Large intestine (tissue), 3 donors: Measurements from ENCODE around the gene GRB2. TPM values are rescaled to one million over a fixed set of nuclear protein-coding genes. Genes with fewer than 3 reads are reported as not detected.

Source experiments
- DNase-seq, 2 donors: peaks; one replicate each; pipeline versions ENCODE4 v3.0.0 to v3.0.0-alpha.2; 2013
- H3K27ac ChIP-seq: one replicate; pipeline ENCODE4 v1.5.1; 2013; ENCODE audit warnings: low read length
- H3K27me3 ChIP-seq: 2 replicates; pipeline ENCODE4 v1.6.1; 2013; ENCODE audit warnings: low read length; ENCODE audit not compliant: control insufficient read depth, insufficient read depth
- H3K36me3 ChIP-seq: 2 replicates; pipeline ENCODE4 v1.6.1; 2013; ENCODE audit warnings: low read length; ENCODE audit not compliant: control insufficient read depth, insufficient read depth
- H3K4me1 ChIP-seq: one replicate; pipeline ENCODE4 v1.6.1; 2013; ENCODE audit warnings: low read length; ENCODE audit not compliant: control insufficient read depth, insufficient read depth
- H3K4me3 ChIP-seq: one replicate; pipeline ENCODE4 v1.5.1; 2013; ENCODE audit warnings: low read length
- H3K9me3 ChIP-seq: one replicate; pipeline ENCODE4 v1.6.1; 2013; ENCODE audit warnings: mild to moderate bottlenecking, low read depth, low read length, moderate library complexity; ENCODE audit not compliant: control insufficient read depth
- WGBS: methylation state at CpG from one replicate; pipeline ENCODE4 v1.1.5; 2013; ENCODE audit warnings: low lambda C conversion rate; ENCODE audit not compliant: insufficient coverage; 5-methylcytosine and 5-hydroxymethylcytosine counted together
- polyA plus RNA-seq: library from polyadenylated mRNA; unstranded; fragments of 120-200 nt; gene quantifications from one replicate; pipeline ENCODE4 v1.2.1, GENCODE V29; 2013

GRB2 gene
- polyA plus RNA-seq, 1 donor: 67.7 TPM

- Histone ChIP-seq H3K27me3 (no peaks in the 10 kb centered on the region), H3K27ac (no peak overlapping the region), H3K4me3 (no peak overlapping the region), H3K4me1 (peaks cover 9% of the 10 kb centered on the region), H3K9me3 (no peaks in the 10 kb centered on the region), H3K36me3 (peaks cover 52% of the 10 kb centered on the region)
- WGBS: no CpG with 5 or more reads among the region's 10 CpGs
- no peak for DNase-seq
Measured at GRCh38 chr17:75321506-75321905, 84.0 kb downstream of the GRB2 start.

- no peaks in the 10 kb centered on the region for H3K9me3 ChIP-seq
- H3K36me3 ChIP-seq: peaks cover 47% of the 10 kb centered on the region
- WGBS: no CpG with 5 or more reads among the region's 20 CpGs
- H3K27ac ChIP-seq: no peak overlapping the region
- no peak for DNase-seq
- no peak overlapping the region for H3K4me3 ChIP-seq
- no peaks in the 10 kb centered on the region for H3K27me3 ChIP-seq
- no peaks in the 10 kb centered on the region for H3K4me1 ChIP-seq
Measured at GRCh38 chr17:75319904-75320691, 85.4 kb downstream of the GRB2 start.

GRCh38 chr17:75318615-75319222 lies 86.8 kb downstream of the GRB2 start:
- DNase-seq: no peak
- Histone ChIP-seq H3K4me3 (no peak overlapping the region), H3K4me1 (no peaks in the 10 kb centered on the region), H3K27me3 (no peaks in the 10 kb centered on the region), H3K27ac (no peak overlapping the region), H3K36me3 (peaks cover 47% of the 10 kb centered on the region), H3K9me3 (no peaks in the 10 kb centered on the region)
- no CpG with 5 or more reads among the region's 10 CpGs for WGBS

GRCh38 chr17:75318211-75318610 lies 87.3 kb downstream of the GRB2 start:
- Histone ChIP-seq H3K9me3 (no peaks in the 10 kb centered on the region), H3K27ac (no peak overlapping the region), H3K4me1 (no peaks in the 10 kb centered on the region), H3K36me3 (peaks cover 46% of the 10 kb centered on the region), H3K27me3 (no peaks in the 10 kb centered on the region), H3K4me3 (no peak overlapping the region)
- DNase-seq: no peak
- WGBS: no CpG with 5 or more reads among the region's 10 CpGs

GRCh38 chr17:75317671-75318070 lies 87.8 kb downstream of the GRB2 start:
- H3K9me3 ChIP-seq: no peaks in the 10 kb centered on the region
- H3K36me3 ChIP-seq: peaks cover 44% of the 10 kb centered on the region
- no peak for DNase-seq
- H3K27ac ChIP-seq: no peak overlapping the region
- no peaks in the 10 kb centered on the region for H3K27me3 ChIP-seq
- H3K4me3 ChIP-seq: no peak overlapping the region
- no CpG with 5 or more reads among the region's 11 CpGs for WGBS
- no peaks in the 10 kb centered on the region for H3K4me1 ChIP-seq

GRCh38 chr17:75316253-75316652 lies 89.2 kb downstream of the GRB2 start:
- H3K4me1 ChIP-seq: no peaks in the 10 kb centered on the region
- no CpG with 5 or more reads among the region's 5 CpGs for WGBS
- no peak overlapping the region for H3K27ac ChIP-seq

GRCh38 chr17:75315541-75316243 lies 89.8 kb downstream of the GRB2 start:
- WGBS: no CpG with 5 or more reads among the region's 19 CpGs
- DNase-seq: no peak
- Histone ChIP-seq H3K9me3 (no peaks in the 10 kb centered on the region), H3K27me3 (no peaks in the 10 kb centered on the region), H3K4me3 (no peak overlapping the region), H3K27ac (no peak overlapping the region), H3K36me3 (peaks cover 31% of the 10 kb centered on the region), H3K4me1 (no peaks in the 10 kb centered on the region)

More at GRCh38 chr17:75316253-75316652, 89.2 kb downstream of the GRB2 start:
- Histone ChIP-seq H3K36me3 (peaks cover 37% of the 10 kb centered on the region), H3K27me3 (no peaks in the 10 kb centered on the region), H3K9me3 (no peaks in the 10 kb centered on the region), H3K4me3 (no peak overlapping the region)
- no peak for DNase-seq

- DNase-seq: no peak
- H3K27ac ChIP-seq: no peak overlapping the region
- H3K4me1 ChIP-seq: peaks cover 9% of the 10 kb centered on the region
Measured at GRCh38 chr17:75313941-75314551, 91.4 kb downstream of the GRB2 start.

GRCh38 chr17:75308732-75309629 lies 96.5 kb downstream of the GRB2 start:
- Histone ChIP-seq H3K4me3 (no peak overlapping the region), H3K36me3 (no peaks in the 10 kb centered on the region), H3K27ac (peak overlapping the region; percentile 90), H3K27me3 (no peaks in the 10 kb centered on the region), H3K4me1 (peaks cover 22% of the 10 kb centered on the region), H3K9me3 (no peaks in the 10 kb centered on the region)
- no CpG with 5 or more reads among the region's 20 CpGs for WGBS
- peak; percentile 87 to 96 for DNase-seq

More at GRCh38 chr17:75313941-75314551, 91.4 kb downstream of the GRB2 start:
- Histone ChIP-seq H3K9me3 (no peaks in the 10 kb centered on the region), H3K4me3 (no peak overlapping the region), H3K36me3 (peaks cover 18% of the 10 kb centered on the region), H3K27me3 (no peaks in the 10 kb centered on the region)
- no CpG with 5 or more reads among the region's 14 CpGs for WGBS
